MV-4-11 (cell line): ENCODE data around the gene EBF3.

Source experiments
- DNase-seq: peaks from one replicate; lab custom pipeline; 2025; lab: John Stamatoyannopoulos, UW

The EBF3 gene

DNA sequence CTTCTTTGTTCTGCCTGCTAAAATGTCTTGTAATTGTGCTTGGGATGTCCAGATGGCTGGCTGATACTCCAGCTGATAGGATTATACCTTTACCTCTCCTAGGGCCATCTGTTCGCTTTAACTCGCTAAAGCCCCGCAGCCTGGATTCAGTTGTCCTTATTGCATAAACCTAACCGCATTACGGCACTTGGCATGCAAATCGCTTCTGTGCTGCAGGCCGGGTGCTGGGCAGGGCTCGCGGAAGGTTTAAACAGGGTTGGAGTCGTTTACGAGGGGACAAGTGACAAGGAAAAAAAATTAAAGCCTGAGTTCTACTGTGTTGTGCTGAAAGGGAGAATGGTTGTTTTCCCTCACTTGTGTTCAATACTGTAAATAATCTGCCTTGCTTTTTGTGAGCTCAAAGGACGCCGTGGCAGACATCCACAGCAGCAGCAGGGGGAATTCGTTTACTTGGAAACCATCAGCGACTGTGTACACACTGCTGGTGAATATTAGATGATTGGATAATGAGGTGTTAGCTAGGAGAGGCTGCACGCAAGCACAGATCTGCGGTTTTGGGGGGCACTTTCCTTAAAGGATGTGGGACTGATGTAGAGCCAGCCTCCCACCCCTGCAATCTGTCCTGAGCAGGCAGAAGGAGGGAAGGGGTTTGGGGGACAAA, 93.0 kb downstream of the EBF3 start:
- peak; percentile 95 for DNase-seq

DNA sequence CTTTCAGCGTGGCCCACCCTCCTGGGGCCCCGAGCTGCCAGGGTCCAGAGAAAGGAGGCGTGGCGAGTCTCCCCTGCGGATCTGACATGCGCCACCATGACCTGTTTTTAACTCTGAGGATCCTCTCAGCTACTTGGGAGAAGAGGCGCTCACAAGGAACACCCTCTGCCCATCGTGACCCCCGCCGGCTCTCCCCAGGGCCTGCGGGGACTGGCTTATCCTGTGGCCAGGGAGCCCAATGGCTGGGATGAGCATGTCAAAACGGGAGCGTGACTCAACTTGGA, 93.7 kb downstream of the EBF3 start:
- DNase-seq = no peak

DNA sequence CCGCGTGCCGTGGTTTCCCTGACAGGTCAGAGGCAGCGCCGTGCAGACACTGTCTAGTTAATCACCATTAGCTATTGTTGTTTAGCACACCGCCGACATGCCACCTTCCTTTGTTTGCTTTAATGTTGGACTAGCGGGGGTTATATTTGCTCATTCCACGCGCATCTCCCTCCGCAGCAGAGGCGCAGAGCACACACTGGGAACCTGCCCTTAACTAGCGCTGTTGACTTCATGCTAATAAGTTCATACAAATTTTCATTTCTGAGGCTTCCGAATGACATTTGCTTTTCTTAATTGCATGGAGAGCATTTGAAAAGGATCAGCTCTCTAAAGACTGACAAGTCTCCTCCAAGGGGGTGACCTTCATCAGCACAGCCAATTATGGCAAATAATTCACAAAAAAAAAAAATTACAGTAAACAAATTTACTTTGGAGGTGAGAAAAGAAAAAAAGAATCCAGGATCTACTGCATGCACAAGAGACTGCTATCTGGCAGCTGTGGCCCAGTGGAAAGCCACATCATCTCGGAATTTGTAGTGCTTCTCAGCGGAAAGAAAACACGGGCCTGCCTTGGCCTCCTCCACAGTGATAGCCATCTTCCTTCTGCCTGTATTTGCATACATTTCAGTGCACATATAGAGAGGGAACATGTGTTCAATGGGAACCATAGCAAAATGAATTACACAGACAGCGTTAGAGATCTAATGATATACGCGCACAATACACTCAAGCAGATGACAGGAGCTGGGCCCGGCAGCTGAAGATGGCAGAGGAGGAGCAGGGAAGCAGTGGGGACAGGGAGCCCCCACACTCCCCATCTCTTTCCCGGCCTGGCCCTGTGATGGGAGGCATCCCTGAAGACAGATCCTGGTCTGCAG, 94.2 kb downstream of the EBF3 start:
- DNase-seq = no peak

DNA sequence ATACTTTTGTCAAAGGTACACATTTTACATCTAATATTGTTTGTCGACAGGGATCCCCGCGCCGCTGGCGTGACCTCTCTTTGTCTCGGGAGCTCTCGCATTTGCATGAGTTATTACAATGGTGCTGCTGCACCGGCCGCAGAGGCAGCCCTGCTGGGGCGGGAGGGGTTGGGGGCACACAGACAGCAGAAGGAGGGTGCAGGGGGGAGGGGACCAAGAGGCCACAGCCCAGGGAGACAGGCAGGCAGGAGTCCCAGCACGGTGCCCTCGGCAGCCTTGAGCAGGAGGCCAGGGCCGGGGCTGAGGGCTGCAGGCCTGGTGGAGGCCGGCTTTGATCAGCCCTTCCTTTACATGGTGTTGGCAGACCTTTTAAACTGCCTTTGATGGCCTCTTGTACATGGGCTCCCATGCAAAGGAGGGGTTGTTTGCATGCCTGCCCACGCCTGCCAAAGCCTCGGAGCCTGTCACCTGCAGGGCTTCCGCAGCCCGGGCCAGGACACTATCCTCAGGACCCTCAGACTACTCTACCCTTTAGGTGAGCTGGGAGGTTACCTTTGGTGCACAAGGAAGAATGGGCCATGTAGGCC, 95.5 kb downstream of the EBF3 start:
- DNase-seq = no peak

DNA sequence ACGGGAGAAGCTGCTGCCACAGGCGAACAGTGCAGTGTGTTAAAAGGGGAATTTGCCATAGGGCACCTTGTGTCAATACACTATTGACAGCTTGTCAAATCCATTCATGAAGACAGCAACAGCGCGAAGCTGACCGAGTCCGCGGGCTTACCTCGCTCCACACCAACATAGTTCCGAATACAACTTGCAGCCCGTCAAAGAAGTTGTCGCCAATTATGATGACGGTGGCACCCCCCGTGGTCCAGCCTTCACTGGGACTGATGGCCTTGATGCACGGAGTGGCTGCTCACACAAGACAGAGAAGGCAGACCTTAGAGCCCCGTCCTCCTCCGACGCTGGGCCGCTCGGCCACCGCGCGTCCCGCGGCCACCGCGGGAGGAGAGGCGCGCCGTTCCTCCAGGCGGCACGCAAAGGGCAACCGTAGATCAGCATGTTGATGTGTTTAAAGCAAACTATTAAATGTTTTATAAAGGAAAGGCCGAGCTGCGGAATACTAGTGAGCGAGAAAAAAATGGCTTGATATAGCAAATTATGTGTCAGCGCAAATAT, 96.4 kb downstream of the EBF3 start:
- no peak for DNase-seq

DNA sequence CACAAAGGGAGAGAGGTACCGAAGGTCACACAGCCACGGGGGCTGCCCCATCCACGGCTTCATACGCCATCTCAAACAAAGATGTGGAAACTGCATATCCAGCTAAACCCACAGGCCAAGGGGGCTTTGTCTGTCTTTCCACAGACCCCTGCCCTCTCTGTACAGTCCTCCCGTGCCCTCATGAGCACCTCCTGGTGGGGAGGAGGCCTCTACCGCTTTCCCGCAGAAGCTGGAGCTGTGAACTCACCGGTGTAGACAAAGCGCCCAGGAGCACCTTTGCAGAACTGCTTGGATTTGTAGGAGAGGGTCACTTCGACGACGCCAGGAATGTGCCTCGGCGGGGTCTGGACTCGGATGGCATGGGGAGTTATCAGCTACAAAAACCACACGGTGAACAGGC, 97.2 kb downstream of the EBF3 start:
- no peak for DNase-seq

DNA sequence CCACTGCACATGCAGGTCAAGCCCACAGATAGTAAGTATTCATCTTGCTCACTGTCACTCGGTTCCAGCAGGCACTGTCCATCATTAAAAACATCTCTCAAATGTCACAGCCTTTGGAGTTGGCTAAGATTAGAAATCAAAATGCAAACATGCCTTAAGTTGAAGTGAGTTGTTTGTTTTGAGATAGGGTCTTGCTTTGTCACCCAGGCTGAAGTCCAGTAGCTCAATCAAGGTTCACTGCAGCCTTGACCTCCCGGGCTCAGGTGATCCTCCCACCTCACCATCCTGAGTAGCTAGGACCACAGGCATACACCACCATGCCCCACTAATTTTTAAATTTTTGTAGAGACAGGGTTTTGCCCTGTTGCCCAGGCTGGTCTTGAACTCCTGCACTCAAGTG, 98.1 kb downstream of the EBF3 start:
- DNase-seq = no peak

DNA sequence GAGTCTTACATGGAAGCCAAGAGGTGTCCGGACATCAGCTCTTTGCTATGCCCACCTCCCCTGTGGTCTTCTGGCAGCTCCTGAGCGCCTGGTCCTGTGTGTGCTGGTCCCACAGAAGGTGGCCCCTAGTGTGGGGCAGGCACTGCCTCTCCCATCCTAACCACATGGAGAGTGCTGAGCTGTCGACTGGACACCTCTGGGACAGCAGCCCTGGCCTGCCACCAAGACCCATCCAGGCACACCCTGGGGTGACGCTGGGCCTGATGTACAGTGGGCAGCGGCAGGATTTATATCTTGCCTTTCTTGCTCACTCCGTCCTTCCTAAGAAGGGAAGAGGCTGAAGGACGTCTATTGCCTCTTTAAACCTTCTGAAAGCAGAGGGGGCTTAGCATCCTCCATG, 98.7 kb downstream of the EBF3 start:
- no peak for DNase-seq

DNA sequence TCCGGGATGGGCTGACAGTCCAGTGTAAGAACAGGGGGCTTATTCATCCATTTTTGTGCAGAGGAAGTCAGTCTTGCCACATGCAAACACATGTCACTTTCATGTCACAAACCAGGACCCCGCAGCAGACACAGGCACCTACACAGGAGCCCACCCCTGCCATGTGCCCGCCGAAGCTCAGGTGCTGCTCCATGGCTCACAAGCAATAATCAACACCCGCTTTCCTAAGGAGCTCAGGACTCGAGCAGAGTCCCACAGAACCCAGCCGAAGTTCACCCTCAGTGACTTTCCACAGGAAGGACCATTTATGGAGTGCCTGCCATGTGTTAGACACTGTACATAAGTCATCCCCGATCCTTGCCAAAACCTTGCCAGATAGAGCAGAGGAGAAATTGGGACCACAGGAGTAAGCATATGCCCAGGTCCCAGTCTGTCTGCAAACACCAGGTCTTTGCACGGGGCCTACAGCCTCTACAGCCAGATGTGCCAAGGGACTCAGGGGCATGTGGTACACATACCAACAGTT, 99.4 kb downstream of the EBF3 start:
- DNase-seq = no peak

DNA sequence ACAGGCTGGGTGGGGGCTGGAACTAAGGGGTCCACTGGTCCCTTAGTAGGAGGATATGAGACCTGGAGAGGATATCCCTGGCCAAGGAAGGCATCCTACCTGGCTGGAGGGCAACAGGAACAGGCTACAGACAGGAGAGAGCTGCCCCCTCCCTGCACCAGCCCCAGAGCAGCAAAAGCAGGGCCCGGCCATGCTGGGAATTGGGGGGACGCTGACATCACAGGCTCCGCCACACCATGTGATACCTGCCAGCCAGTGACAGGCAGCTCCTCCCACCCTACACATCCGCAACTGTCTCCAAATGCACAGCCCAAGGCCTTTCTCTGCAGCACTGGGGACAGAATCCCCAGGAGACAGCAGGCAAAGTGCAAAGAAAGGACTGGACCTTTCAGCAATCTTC, 100.0 kb downstream of the EBF3 start:
- DNase-seq = no peak

DNA sequence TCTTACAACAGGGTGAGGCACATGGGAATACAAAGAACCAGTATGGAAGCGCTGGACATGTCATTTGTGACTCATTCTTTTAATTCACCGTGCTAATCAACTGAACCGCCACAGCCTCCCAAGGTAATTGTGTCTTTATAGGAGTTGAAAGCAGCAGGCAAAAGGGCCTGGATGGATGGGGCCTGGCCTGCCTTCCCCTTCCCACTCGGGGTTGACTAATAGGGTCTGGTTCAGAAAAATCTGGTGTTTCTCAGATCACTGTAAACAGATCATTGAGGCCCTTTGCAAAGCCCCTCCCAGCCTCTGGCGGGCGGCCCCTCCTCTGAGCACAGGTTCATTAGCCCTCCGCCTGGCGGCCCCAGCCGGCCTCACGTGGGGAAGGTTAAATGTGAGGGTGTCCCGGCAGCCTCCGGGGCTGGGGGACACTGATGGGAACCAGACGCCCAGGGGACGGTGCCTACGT, 100.8 kb downstream of the EBF3 start:
- no peak for DNase-seq

DNA sequence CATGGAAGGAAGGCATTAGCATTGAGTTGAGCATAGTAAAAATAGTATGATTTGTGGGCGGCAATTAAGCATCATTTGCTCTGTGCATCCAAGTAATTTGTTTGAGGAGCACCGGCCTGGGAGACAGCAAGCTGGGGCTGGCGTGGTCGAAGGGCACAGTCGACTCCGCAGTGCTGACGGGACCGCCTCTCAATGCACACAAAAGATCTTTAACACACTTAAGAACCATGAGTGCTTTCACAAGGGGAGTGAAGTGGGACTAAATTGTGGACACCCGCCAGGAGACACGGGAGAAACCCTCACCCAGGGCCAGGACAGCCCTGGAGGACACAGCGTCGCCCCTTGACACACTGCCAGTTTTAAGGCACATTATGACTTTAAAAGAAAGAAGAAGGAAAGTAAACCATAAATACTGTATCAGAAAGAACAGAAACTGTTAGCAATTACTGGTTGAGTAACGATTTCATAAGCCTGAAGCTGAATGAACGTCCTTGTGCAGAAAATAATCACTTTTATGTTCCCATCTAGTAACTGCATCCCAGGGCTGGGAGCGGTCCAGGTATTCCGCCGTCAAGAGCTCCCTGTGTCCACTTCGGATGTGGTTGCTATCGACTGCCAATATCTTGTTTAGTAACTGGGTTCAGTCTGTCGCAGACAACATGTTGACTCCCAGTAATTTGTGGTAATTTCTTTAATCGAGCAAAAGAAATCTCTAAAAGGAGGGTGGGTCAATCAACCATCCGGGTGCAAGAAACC, 102.1 kb downstream of the EBF3 start:
- no peak for DNase-seq

DNA sequence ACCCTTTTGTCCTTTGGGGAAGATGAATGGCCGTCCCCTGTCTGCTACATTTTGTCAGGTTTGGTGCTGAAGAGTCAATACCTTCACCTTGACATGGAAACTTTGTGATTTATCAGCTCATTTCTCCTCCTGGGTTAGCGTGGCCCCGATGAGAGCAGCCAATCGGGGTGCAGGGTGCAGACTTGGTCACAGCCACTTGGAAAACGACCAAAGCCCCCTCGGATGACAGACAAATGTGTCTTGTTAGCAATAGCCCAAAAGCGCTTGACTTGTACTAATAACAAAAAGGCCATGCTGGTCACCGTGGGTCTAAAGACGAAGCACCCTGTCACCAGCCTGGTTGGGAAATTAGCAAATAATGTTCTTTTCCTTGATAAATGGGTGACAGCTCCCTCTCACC, 103.7 kb downstream of the EBF3 start:
- no peak for DNase-seq

DNA sequence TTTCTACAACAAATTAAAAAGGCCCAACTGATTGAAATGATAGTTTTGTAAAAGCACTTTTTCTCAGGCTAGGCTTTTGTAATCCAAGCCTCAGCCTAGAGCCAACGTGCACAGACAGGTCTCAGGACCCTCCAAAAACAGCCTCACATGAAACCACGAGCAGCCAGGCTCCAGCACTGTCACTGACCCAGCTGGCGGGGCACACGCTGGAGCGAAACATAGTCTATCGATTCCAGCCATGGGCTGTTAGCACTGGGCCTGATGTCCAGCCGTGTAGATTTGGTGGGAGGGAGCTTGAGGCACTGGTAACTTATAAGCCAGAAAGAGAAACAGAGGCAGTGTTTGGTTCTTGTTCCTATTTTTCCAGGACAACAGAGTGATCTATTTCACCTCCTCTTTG, 104.5 kb downstream of the EBF3 start:
- no peak for DNase-seq

DNA sequence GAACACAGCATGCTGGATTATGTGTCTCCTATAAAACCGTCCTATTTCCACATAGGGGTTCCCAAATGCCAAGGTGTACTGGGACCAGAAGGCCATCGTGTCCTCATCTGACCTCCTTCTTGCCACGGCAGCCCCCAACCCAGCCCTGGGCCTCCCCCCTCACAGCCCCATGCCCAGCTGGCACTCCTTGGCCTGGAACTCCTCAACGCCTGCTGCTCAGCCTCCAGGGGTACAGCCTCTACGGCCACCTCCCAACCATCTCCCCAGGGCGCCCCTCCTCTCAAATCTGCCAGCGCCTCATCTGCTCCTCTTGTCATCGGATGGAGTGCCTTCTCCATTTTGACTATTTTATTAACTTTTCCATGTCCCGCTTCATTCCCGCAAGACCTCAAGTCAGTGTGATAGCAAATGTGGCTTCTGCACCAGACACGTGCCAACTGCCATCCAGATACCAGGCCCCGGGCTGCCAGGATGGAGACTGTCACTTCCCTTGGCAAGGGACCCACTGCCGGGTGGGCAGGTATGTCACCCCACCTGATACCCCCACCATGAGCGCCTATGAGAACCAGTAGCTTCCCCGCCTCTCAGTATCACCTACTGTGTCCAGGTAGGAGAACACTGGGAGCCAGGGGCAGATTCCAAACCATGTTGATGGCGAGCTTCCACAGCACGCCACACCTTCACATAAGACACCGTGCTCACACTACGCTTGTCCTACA, 106.7 kb downstream of the EBF3 start:
- no peak for DNase-seq

DNA sequence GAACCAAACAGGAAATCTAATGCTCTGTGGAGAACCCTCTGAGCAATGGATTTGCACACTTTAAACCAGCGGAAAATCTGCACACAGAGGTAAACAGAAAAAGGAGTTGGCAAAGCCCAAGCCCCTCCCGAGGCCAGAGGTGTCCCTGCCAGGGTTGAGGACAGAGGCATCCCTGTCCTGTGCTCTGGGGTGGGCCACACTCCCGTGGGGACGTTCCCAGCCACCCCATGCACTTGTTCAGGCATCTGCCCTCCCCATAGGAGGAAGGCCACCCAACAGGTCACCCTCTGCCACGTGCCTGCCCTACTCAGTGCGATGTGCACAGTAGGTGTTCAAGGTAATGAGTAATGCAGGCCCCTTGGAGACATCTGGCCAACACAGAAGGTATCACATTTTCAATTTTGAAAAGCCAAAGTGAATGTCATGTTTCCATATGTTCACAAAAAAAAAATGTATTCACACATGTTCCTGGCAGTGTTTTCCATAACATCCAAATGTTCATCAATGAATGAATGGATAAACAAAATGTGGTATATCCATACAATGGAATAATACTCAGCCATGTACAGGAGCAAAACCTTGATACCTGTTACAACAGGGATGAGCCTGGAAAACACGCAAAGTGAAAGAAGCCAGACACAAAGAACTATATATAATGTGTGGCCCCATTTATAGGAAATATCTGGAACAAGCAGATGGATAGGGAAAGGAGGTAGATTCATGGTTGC, 108.1 kb downstream of the EBF3 start:
- DNase-seq = no peak

DNA sequence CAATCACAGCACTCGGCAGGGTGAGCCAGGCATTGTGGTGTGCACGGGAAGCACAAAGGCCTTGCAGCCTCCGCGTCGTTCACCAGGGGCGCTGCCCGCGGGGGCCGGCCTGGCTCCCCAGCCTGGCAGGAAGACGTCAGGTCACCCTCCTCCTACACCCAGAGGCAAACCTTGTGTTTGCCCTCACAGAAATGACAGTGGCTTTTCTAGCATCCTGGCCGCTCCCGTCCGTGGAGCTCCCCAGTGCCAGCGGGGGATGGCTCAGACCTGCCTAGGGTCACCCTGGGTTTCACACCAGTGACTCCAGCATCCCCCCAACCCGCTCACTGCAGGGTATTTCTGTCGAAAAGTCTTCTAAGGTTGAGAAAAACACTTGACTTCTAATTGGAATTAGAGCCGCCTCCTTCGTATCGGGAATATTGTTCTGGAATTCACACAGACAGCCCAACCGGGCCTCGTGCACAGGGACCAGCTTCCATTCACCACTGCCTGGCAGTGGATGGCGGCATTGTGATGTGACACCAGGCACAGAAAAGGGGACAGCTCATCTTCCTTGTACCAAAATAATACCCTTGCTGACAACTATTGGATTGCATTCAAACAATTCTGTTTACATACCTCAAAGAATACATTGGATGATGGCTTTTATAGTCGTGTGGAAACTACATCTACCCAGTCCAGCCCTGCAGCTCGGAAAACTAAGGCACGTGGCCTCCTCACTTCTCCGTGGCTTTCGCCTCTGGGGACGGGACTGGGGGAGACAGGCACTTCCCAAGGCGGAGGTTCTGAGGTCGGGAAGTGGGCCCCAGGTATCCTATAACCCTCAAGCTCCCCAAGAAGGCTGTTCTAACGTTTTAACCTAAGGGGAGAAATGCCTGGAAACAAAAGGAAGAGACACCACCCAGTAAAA, 109.0 kb downstream of the EBF3 start:
- DNase-seq = no peak

DNA sequence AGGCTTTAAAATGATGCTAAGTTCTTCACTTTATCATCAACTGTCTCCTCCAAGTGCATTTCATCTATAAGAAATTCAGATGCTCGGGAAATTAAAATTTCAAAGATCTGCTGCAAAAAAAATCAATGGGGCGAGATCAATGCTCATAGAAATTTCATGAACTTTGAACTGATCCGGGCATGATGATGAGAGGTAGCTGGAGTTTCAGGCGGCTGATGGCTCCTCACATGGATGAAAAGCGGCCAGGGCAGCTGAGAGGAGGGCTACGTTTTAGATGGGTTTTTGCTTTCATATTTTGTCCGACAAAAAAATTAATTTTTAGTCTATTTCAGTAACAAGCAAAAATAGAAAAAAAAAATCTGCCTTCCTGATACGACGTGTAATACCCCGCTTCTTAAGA, 109.9 kb downstream of the EBF3 start:
- DNase-seq = no peak

DNA sequence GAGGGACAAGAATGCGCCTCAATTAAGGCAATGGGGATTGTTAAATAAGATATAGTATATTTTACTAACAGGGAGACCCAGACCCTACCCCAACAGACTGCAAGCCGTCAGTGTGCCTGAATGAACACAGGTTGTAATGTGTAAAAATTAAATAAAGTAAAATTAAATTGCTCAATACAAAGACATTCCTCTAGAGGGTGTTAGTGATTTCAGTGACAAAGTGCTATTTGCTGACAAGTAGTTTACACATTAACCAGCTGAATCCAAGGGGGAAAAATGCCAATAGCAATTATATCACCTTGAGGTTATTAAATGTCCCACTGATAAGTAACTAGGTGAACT, 110.5 kb downstream of the EBF3 start:
- DNase-seq = peak; percentile 35
